ENCODE results near the gene ANKRD10. TPM values are rescaled to one million over a fixed set of nuclear protein-coding genes. Genes with fewer than 3 reads are reported as not detected.
"Not testable (repeated sequence)": the region's sequence is repeated elsewhere in the genome, so short reads cannot be mapped to it uniquely, and the experiment has no call there.

The ANKRD10 gene
- total RNA-seq, 6 experiments from 2014 or later: 40.4 to 56.2 (median 44.3) TPM

DNA sequence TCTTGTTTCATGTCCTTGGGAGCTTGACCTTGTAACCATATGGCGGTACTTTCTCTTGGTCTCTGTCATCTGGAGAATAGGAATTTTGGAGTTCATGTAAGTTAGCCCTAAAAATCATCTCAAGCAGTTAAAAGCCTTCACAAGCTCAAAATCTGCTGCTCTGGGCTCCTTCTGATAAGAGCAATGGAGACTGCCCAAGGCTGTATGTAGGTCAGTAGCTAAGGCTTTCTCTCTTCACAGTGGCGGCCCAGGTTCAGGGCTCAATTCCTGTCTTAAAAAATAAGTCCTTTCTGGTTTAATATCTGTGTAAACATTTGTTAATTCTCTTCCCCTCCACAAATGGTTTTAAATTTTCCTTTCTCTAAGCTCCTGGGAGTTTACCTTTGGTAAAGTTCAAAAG is 45.3 kb upstream of the ANKRD10 start:
- no peak overlapping the region for H3K4me3 ChIP-seq
- DNase-seq: no peak
- no peaks in the 10 kb centered on the region for H3K4me1 ChIP-seq
- no peak for TF ChIP-seq POLR2A (IDR thresholded peaks at IDR 0.05)
- TF ChIP-seq, protein P1, sequence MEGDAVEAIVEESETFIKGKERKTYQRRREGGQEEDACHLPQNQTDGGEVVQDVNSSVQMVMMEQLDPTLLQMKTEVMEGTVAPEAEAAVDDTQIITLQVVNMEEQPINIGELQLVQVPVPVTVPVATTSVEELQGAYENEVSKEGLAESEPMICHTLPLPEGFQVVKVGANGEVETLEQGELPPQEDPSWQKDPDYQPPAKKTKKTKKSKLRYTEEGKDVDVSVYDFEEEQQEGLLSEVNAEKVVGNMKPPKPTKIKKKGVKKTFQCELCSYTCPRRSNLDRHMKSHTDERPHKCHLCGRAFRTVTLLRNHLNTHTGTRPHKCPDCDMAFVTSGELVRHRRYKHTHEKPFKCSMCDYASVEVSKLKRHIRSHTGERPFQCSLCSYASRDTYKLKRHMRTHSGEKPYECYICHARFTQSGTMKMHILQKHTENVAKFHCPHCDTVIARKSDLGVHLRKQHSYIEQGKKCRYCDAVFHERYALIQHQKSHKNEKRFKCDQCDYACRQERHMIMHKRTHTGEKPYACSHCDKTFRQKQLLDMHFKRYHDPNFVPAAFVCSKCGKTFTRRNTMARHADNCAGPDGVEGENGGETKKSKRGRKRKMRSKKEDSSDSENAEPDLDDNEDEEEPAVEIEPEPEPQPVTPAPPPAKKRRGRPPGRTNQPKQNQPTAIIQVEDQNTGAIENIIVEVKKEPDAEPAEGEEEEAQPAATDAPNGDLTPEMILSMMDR (IDR thresholded peaks at IDR 0.05): no peak
- no peak for ATAC-seq
- H3K27ac ChIP-seq: no peak overlapping the region
- no peaks in the 10 kb centered on the region for H3K9me3 ChIP-seq
- H3K27me3 ChIP-seq: no peaks in the 10 kb centered on the region
- no peaks in the 10 kb centered on the region for H3K36me3 ChIP-seq
- intact Hi-C loops (cut with DNase I): no loop called here
- WGBS (ENCODE audit: insufficient coverage, low coverage, low lambda C conversion rate, missing lambda C conversion rate): 64% methylated on average over 2 of the region's 2 CpGs

DNA sequence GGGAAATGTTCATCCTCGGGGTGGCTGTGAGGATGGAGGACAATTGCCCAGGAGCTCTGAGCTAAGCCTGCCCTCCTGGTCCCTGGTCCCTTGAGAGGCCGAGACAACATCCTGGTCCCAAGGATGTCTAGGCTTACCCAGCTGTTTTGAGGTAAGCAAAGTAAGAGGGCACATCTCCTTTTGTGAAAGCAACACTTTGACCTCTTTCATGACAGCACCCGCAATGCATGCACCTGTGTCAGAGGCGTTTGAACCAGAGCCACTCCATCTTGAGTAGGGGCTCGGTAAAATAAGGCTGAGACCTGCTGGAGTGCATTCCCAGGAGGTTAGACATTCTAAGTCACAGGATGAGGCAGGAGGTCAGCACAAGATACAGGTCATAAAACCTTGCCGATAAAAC is 43.1 kb upstream of the ANKRD10 start:
- no CpG with 5 or more reads among the region's 6 CpGs for WGBS (ENCODE audit: insufficient coverage, low coverage, low lambda C conversion rate, missing lambda C conversion rate)
- no peak overlapping the region for H3K27ac ChIP-seq

DNA sequence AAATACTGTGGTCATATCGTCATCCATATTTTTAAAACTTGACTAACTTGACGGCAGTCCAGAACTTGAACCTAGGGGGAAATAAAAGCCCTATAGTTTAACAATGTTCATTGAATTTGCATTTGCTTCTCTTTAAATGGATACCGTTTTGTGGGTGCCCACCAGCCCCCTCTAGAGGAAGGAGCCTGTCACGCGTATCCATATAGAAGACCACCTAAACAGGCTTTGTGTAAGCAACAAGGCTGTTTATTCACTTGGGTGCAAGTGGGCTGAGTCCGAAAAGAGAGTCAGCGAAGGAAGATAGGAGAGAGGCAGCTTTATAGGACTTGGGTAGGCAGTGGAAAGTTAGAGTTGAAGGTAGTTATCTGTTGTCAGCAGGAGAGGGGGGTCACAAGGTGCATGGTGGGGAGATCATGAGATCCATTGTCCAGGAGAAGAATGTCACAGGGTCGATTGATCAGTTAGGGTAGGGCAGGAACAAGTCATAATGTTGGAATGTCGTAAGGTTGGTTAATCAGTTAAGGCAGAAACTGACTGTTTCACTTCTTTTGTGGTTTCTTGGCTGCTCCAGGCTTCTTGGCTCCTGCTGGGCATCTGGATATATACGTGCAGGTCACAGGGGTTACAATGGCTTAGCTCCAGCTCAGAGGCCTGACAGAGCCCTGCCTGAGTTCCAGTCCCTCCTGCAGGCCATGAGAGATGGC is 42.5 kb upstream of the ANKRD10 start:
- Histone ChIP-seq H3K27ac (no peak overlapping the region), H3K4me1 (no peaks in the 10 kb centered on the region), H3K36me3 (no peaks in the 10 kb centered on the region), H3K4me3 (no peak overlapping the region), H3K27me3 (no peaks in the 10 kb centered on the region), H3K9me3 (no peaks in the 10 kb centered on the region)
- TF ChIP-seq, protein P1 (IDR thresholded peaks at IDR 0.05): no peak
- no peak for TF ChIP-seq POLR2A (IDR thresholded peaks at IDR 0.05)
- WGBS (ENCODE audit: insufficient coverage, low coverage, low lambda C conversion rate, missing lambda C conversion rate): 48% methylated on average over 10 of the region's 10 CpGs
- DNase-seq (no peak), ATAC-seq (no peak)
- intact Hi-C loops (cut with DNase I): no loop called here

More for the DNA sequence above, 43.1 kb upstream of the ANKRD10 start:
- H3K9me3 ChIP-seq: no peaks in the 10 kb centered on the region
- no peaks in the 10 kb centered on the region for H3K27me3 ChIP-seq
- H3K4me3 ChIP-seq: no peak overlapping the region
- intact Hi-C loops (cut with DNase I): no loop called here
- DNase-seq (no peak), ATAC-seq (no peak)
- TF ChIP-seq, protein P1 (IDR thresholded peaks at IDR 0.05): no peak
- TF ChIP-seq POLR2A (IDR thresholded peaks at IDR 0.05): no peak
- no peaks in the 10 kb centered on the region for H3K4me1 ChIP-seq
- H3K36me3 ChIP-seq: no peaks in the 10 kb centered on the region

DNA sequence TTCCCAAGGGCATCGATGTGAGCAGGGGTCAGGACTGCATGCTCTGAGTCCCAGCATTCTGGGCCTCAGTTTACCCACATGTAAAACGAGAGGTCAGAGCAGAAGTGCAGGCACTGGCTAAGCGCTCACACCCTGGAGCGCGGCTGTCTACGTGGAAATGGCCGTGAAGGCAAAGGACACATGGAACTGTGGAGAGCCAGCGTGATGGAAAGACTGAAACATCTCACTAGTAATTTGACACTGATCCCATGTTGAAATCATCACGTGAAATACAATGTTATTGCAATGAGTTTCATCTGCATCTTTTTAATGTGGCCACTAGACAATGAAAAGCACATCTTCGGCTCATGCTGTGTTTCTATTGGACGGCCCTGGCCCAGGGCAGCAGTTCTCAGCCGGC is 41.3 kb upstream of the ANKRD10 start:
- ATAC-seq; DNase-seq; H3K27ac ChIP-seq; H3K4me3 ChIP-seq; intact Hi-C loops (cut with DNase I); H3K27me3 ChIP-seq; H3K4me1 ChIP-seq; H3K36me3 ChIP-seq; H3K9me3 ChIP-seq: not testable (repeated sequence)
- 22% methylated on average over 3 of the region's 12 CpGs for WGBS (ENCODE audit: insufficient coverage, low coverage, low lambda C conversion rate, missing lambda C conversion rate)

DNA sequence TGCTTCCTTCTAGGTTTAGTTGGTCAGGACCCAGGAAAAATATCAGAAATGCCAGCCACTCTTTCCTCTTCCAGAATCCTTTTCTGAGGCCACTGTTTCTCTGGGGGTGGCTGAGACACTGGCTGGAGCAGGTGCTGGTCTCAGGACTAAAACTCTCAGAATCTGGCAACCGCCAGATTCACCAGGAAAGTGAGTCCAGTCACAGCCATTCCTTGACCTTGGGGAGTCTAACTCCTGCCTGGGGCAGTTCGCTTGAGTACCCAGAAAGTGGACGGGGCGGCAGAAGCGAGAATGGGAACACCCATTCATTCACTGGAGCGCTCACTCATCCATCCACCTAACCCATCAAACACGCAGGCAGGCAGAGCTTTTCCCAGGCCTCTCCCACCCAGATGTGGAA is 40.7 kb upstream of the ANKRD10 start:
- H3K4me1 ChIP-seq; H3K27me3 ChIP-seq; intact Hi-C loops (cut with DNase I); DNase-seq; H3K27ac ChIP-seq; H3K9me3 ChIP-seq; H3K36me3 ChIP-seq; ATAC-seq; H3K4me3 ChIP-seq: not testable (repeated sequence)
- WGBS (ENCODE audit: insufficient coverage, low coverage, low lambda C conversion rate, missing lambda C conversion rate): 46% methylated on average over 3 of the region's 7 CpGs

DNA sequence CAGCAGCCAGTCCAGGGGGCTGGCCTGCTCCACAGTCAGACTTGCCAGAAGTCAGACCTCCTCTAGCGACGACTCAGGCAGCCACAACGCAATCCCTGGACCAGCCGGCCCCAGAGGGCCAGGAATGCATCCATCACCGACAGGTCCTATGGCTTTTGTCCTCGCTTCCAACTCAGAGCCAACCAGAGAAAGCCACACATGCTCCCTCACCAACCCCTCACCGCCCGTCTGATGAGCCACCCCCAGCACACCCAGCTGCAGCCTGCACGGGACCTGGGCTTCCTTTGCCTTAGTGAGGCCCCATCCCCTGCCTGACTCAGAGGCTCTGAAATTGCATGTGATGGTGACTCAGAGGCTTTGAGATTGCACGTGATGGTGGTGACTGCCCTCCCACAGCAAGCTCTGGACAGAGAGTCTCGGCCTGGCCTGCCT is 40.2 kb upstream of the ANKRD10 start:
- ATAC-seq: peak in 3 of 4 donors; percentile 40 to 82 (median 55)
- 37% methylated on average over 2 of the region's 11 CpGs for WGBS (ENCODE audit: insufficient coverage, low coverage, low lambda C conversion rate, missing lambda C conversion rate)
- H3K36me3 ChIP-seq; DNase-seq; H3K4me3 ChIP-seq; intact Hi-C loops (cut with DNase I); H3K4me1 ChIP-seq; H3K27me3 ChIP-seq; H3K9me3 ChIP-seq; H3K27ac ChIP-seq: not testable (repeated sequence)

DNA sequence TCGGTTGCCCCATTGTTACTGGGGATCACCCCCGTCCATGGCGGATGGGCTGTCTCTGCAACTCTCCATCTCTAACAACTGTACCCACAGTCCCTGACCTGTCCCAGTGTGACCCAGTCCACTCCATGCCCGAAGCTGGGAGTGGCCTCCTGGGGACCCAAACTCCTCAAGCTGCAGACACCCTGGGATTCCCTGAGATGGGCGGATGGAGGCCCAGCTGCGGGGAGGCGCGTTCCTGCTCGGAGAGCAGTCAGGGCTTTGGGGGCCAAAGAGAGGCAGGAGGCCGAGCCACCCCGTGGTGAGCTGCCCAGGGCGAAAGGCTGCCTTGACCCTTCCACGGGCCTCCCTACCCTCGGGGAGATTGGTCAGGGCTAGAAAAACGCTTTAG is 39.7 kb upstream of the ANKRD10 start:
- H3K4me1 ChIP-seq; H3K4me3 ChIP-seq; DNase-seq; H3K9me3 ChIP-seq; H3K27me3 ChIP-seq; H3K36me3 ChIP-seq; H3K27ac ChIP-seq; intact Hi-C loops (cut with DNase I); ATAC-seq: not testable (repeated sequence)
- 75% methylated on average over 11 of the region's 15 CpGs for WGBS (ENCODE audit: insufficient coverage, low coverage, low lambda C conversion rate, missing lambda C conversion rate)
